Omental fat pad (tissue), 4 donors: ENCODE data around the gene NRCAM. TPM values are rescaled to one million over a fixed set of nuclear protein-coding genes. Genes with fewer than 3 reads are reported as not detected.

Experiments
- ATAC-seq: fragments of 150-250 bp; one replicate; pipeline ENCODE4 v1.9.1; 2016; ENCODE audit warnings: mild to moderate bottlenecking, moderate library complexity; ENCODE audit not compliant: low FRiP score
- DNase-seq: peaks from one replicate; pipeline ENCODE4 v3.0.0-alpha.2; 2019; ENCODE audit warnings: low spot score
- total RNA-seq, 4 donors: library from RNA; depleted of rRNA; stranded (reverse); fragments of >200 nt; gene quantifications; one replicate each; pipeline ENCODE4 v1.1.0, GENCODE V29; 2016
- TF ChIP-seq, protein P1 (sequence below), 3 donors: fragments of 450-650 bp; IDR thresholded peaks; one replicate each; pipeline ENCODE4 v1.5.1; 2016 to 2017; ENCODE audit warnings: antibody characterized with exemption in 3 of 3, mild to moderate bottlenecking in 3 of 3, moderate library complexity in 2 of 3

Gene NRCAM
- total RNA-seq, 4 donors from 2014 or later = 1.9 to 6.5 (median 4.6) TPM

DNA sequence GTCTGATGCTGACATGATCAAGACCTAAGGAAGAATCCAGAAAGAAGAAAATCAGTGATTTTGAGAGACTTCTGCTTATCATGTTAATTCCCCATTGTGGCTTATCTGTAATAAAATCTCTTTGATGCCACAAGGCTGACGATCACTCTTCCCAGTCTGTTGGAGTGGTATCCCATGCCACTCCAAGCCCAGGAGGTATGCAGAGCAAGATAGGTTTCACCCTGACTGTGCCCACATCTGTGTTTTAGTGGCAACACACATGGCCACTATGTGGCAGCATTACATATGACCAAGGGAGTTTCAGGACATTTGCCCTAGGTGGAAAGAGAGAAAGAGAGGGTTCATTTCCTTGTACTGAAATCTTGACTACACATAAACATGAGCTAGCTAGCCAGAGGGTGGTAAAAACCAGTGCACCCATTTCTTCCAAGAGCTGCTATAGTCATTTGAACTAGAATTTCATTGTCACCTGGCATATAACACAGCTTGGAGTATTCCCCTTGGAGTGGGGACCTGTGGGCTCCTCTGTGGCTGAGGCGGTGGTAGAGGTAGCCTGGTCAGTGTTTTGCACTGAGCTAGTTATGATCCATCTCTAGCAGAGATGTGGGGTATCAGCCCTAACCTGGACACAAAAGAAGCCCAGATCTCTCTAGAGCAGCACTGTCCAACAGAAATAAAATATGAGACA is 346.9 kb downstream of the NRCAM start:
- TF ChIP-seq, protein P1, sequence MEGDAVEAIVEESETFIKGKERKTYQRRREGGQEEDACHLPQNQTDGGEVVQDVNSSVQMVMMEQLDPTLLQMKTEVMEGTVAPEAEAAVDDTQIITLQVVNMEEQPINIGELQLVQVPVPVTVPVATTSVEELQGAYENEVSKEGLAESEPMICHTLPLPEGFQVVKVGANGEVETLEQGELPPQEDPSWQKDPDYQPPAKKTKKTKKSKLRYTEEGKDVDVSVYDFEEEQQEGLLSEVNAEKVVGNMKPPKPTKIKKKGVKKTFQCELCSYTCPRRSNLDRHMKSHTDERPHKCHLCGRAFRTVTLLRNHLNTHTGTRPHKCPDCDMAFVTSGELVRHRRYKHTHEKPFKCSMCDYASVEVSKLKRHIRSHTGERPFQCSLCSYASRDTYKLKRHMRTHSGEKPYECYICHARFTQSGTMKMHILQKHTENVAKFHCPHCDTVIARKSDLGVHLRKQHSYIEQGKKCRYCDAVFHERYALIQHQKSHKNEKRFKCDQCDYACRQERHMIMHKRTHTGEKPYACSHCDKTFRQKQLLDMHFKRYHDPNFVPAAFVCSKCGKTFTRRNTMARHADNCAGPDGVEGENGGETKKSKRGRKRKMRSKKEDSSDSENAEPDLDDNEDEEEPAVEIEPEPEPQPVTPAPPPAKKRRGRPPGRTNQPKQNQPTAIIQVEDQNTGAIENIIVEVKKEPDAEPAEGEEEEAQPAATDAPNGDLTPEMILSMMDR (IDR thresholded peaks at IDR 0.05) = no peak
- DNase-seq = no peak
- no peak for ATAC-seq

DNA sequence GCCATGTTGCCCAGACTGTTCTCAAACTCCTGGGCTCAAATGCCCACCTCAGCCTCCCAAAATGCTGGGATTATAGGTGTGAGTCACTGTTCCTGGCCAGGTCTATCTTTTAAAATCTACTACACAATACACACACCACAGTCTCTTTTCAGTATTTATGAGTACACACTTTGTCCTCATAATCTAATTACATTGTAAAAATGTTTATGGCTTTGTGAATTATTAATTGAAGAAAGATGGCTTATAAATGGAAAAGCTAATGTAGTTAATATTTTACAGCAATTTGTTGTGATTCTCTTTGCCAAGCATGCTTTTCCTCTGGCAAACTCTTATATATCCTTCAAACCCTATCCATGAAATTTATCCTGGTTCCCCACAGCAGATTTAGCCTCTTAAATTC is 348.1 kb downstream of the NRCAM start:
- DNase-seq = no peak
- ATAC-seq = no peak
- TF ChIP-seq, protein P1 (IDR thresholded peaks at IDR 0.05) = no peak

DNA sequence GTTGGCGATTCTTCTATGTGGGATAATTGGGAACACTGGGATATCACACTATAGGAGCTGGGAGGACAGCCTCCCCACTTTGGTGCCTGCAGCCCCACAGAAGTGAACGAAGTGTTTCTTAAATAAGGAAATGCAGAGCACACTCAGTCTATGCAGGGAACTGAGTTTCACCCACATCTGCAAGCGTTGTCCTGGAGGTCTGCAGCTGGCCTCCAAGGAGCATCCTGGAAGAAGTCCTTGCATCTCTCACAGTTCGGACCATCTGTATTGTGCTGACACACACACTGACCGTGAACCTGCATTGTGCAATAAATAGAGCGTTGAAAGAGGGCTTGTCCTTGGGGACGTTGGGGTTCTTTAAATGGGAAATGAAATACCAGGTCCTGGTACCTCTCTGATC is 351.9 kb downstream of the NRCAM start:
- DNase-seq (no peak), ATAC-seq (no peak)
- TF ChIP-seq, protein P1 (IDR thresholded peaks at IDR 0.05) = no peak

DNA sequence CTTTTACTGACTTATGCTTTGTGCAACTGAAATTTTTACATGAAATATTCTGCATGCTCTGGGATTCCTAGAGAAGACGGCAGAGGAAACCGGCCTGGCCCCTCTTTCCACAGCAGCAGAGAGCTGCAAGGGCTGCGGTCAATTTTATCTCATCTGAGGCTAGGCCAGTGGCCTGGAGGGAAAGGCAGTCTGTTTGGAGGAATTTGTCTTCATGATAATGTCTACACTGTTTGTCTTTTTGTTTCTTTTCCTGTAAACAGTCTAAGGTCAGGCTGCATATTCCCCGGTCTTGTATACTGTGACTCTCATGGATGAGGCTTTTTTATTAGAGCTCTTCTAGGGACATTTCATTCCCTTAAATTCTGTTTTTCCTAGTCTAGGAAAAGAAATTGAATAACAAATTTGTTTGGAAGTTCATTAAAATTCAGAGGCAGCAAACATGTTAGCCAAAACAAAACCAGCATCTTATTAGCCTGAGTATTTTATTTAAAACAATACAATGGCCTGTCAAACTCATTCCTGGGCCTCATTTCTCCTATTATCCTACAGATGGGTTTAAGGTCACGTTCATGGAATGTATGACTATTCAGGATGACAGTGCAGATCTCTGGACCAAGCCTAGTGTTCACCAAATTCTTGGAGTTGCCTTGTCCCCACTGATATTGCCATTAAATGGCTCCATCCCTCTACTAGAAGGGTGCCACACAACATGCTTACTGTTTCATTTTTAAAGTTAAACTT is 352.5 kb downstream of the NRCAM start:
- TF ChIP-seq, protein P1 (IDR thresholded peaks at IDR 0.05) = no peak
- no peak for DNase-seq
- no peak for ATAC-seq

- TF ChIP-seq, protein P1 (IDR thresholded peaks at IDR 0.05) = no peak
- DNase-seq (no peak), ATAC-seq (no peak)
Measured at GRCh38 chr7:108102671-108103312, 353.4 kb downstream of the NRCAM start.

DNA sequence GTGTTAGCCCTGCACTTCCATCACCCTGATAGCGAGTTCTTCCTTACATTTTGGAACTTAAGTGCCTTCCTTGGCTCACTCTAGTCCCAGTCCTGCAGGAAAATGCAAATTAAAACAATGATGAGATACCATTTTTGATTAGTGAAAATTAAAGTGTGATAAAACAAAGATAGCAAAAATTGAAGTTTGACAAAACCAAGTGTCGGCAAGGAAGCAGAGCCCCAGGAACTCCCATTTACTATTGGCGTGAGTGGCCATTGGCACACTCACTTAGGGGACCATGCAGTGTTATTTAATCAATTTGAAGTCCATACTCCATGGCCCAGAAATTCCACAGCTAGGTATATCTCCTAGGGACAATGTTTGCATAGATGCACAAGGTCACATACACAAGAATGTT is 354.5 kb downstream of the NRCAM start:
- TF ChIP-seq, protein P1 (IDR thresholded peaks at IDR 0.05) = no peak
- no peak for DNase-seq
- ATAC-seq = no peak
